ENCODE results near the gene DAB2.

DAB2 gene

DNA sequence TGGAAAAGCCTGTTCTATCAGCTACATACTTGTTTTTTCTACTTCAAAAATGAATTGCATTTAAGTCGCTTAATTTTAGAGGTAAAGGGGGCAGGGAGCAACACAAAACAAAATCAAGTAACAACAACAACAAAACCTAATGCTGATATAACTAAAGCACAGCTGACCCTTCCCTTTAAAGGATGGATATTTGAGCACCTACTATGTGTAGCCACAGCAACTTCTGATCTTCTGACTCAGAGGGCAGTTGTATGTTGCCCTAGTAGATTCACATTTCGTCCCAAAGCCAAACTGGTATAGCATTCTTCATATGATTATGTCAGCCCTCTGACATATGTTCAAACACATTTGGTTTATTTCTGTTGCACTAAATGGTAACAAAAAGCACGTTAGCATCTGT is 6.8 kb downstream of the DAB2 start:
- TF ChIP-seq, protein P1, sequence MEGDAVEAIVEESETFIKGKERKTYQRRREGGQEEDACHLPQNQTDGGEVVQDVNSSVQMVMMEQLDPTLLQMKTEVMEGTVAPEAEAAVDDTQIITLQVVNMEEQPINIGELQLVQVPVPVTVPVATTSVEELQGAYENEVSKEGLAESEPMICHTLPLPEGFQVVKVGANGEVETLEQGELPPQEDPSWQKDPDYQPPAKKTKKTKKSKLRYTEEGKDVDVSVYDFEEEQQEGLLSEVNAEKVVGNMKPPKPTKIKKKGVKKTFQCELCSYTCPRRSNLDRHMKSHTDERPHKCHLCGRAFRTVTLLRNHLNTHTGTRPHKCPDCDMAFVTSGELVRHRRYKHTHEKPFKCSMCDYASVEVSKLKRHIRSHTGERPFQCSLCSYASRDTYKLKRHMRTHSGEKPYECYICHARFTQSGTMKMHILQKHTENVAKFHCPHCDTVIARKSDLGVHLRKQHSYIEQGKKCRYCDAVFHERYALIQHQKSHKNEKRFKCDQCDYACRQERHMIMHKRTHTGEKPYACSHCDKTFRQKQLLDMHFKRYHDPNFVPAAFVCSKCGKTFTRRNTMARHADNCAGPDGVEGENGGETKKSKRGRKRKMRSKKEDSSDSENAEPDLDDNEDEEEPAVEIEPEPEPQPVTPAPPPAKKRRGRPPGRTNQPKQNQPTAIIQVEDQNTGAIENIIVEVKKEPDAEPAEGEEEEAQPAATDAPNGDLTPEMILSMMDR (IDR thresholded peaks at IDR 0.05; ENCODE audit: insufficient read depth, low read length, missing control alignments) = no peak
- CTCF ChIA-PET = interaction anchor here (1.0 to 4.0 kb wide), 4 partner anchors 21 to 129 kb away, joined by 3 to 23 read pairs (median 7); no protein-coding TSS in a partner anchor
- DNase-seq (ENCODE audit: low read depth, low spot score) = no peak
- H3K4me3 ChIP-seq (ENCODE audit: low read depth, low read length) = no peak overlapping the region
- POLR2A ChIA-PET = interaction anchor here (1.2 kb wide), 1 partner anchor 130 kb away, joined by 4 read pairs; no protein-coding TSS in a partner anchor

DNA sequence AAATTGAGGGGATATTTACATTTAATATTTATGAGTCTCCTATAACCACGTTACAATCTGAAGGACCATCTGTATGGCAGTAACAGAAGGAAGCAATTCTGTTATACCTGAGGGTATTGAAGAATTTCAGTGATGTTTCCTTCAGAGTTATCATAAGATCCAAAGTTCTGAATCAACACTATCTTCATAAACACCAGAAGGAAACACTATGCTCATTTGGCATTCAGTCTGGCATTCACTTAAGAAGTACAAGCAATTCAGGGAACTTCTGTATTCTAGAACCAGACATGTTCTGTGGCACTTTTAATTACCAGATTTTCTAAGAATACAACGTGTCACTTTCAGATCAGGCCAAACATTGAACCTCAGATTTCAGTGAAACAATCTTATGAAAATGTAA is 9.6 kb downstream of the DAB2 start:
- ChIA-PET CTCF (interaction anchor here (1.5 to 4.2 kb wide), 4 partner anchors 10 to 155 kb away, joined by 4 to 23 read pairs (median 23); partner anchors contain the start of gene DAB2), POLR2A (interaction anchor here (0.6 to 4.2 kb wide), 3 partner anchors 9 to 39 kb away, joined by 3 to 32 read pairs (median 4); partner anchors contain the start of gene DAB2)
- TF ChIP-seq, protein P1 (IDR thresholded peaks at IDR 0.05; ENCODE audit: insufficient read depth, low read length, missing control alignments) = no peak

DNA sequence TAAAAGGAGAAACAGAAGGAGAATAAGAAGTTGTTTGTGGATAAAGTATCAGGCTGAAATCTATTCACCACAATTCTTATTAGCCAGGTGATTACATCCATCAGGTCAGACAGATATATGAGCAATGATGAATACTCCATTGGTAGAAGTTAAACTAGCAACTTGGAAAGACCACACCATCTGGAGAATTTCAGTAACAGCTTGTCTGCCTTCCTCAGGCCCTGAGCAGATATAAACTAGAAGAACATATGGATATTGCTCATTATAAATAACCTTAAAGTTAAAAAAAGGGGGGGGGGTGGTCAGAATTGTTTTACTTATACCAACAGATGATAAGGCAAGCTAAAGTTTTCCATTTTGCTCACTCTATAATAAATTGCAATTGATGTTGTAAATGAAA is 10.4 kb downstream of the DAB2 start:
- no peak overlapping the region for H3K4me3 ChIP-seq (ENCODE audit: low read depth, low read length)
- TF ChIP-seq, protein P1 (IDR thresholded peaks at IDR 0.05; ENCODE audit: insufficient read depth, low read length, missing control alignments) = no peak
- ChIA-PET POLR2A (interaction anchor here (0.6 to 4.2 kb wide), 3 partner anchors 10 to 19 kb away, joined by 3 to 32 read pairs (median 4); partner anchors contain the start of gene DAB2), CTCF (interaction anchor here (4.0 to 4.2 kb wide), 3 partner anchors 10 to 133 kb away, joined by 23 read pairs; partner anchors contain the start of gene DAB2)
- DNase-seq (ENCODE audit: low read depth, low spot score) = no peak

More for the DNA sequence above, 9.6 kb downstream of the DAB2 start:
- no peak overlapping the region for H3K4me3 ChIP-seq (ENCODE audit: low read depth, low read length)
- DNase-seq (ENCODE audit: low read depth, low spot score) = no peak

DNA sequence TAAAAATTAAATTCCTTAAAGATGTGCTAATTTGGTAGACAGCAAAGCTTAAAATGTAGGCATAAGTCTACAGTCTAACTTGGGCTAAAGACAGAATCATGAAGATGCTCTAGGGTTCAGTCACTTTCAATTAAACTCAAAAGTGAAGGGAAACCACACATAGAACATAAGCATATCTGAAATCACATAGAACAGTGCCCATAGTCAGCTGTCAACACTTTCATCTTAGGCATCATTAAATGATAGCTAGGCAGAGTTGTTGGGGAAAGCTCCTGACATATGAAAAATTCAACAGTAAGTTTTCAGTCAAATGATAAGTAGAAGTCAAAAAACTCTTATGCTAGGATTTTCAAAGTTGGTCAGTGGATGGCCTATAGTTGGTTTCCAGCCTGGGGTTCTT is 11.0 kb downstream of the DAB2 start:
- TF ChIP-seq, protein P1 (IDR thresholded peaks at IDR 0.05; ENCODE audit: insufficient read depth, low read length, missing control alignments) = no peak
- CTCF ChIA-PET = interaction anchor here (1.0 to 4.2 kb wide), 4 partner anchors 11 to 157 kb away, joined by 3 to 23 read pairs (median 13); partner anchors contain the start of gene DAB2

DNA sequence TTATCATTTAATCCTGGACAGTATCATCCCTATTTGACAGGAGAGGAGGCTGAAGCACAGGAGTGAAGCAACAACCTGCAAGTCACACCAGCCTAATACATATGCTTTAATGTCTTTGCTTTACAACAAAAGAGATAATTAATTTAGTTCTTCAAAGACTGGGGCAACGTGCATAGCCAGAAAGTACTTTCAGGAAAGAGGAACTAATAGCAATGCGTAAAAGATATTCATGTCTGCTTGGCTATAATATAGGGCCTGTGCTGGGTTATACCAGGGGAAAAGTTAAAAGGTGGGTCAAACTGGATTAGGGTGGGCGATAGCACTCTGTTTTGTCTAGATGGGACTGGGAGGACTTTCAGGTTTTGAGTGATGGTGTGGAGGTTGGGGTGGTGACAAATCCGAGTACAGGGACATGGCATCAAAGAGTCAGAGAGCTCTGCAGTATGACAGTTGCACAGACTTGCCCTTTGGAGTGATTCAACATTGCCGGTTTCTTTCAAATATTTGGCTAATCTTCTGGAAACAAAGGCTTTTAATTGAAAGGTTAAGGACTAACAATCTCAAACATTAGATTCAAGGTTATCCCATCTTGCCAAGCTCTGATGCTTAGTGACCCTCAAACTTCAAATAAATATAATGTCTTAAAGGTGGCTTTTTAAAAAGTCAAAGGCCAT is 11.9 kb downstream of the DAB2 start:
- H3K4me3 ChIP-seq (ENCODE audit: low read depth, low read length) = no peak overlapping the region
- POLR2A ChIA-PET = interaction anchor here (4.2 kb wide), 1 partner anchor 12 kb away, joined by 32 read pairs; the partner anchor contains the start of gene DAB2
- TF ChIP-seq, protein P1 (IDR thresholded peaks at IDR 0.05; ENCODE audit: insufficient read depth, low read length, missing control alignments) = no peak
- DNase-seq (ENCODE audit: low read depth, low spot score) = no peak
- CTCF ChIA-PET = interaction anchor here (0.6 to 4.2 kb wide), 6 partner anchors 11 to 789 kb away, joined by 3 to 23 read pairs (median 9); partner anchors contain the start of gene DAB2

More for the DNA sequence above, 11.0 kb downstream of the DAB2 start:
- POLR2A ChIA-PET = interaction anchor here (1.1 to 4.2 kb wide), 2 partner anchors 11 to 19 kb away, joined by 3 to 32 read pairs; partner anchors contain the start of gene DAB2
- no peak for DNase-seq (ENCODE audit: low read depth, low spot score)
- no peak overlapping the region for H3K4me3 ChIP-seq (ENCODE audit: low read depth, low read length)

DNA sequence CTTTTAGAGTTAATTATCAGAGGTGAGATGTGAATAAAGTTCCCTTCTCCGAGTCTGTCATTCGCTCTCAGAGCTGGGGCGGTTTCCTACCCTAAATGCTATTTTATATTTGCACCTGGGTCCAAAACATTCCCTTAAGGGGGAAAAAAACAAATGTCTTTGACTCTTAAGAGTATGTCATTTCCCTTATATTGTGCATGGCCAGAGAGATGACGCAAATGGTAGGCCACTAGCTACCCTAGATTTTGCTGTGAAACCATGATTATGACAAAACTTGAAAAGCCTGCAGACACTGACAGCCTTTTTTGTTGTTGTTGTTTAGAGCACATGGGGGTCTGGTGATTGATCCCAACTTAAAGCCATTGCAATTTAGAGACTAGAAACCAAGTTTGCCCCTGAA is 12.8 kb downstream of the DAB2 start:
- ChIA-PET POLR2A (interaction anchor here (2.7 kb wide), 1 partner anchor 11 kb away, joined by 21 read pairs; the partner anchor contains the start of gene DAB2), CTCF (interaction anchor here (2.7 to 3.5 kb wide), 2 partner anchors 12 to 159 kb away, joined by 9 to 15 read pairs; partner anchors contain the start of gene DAB2)
- no peak overlapping the region for H3K4me3 ChIP-seq (ENCODE audit: low read depth, low read length)
- TF ChIP-seq, protein P1 (IDR thresholded peaks at IDR 0.05; ENCODE audit: insufficient read depth, low read length, missing control alignments) = no peak
- DNase-seq (ENCODE audit: low read depth, low spot score) = no peak

Data from AG04449 (cell line).